Fibroblast of villous mesenchyme (primary cell): ENCODE measurements around the gene C1QTNF7. TPM values are rescaled to one million over a fixed set of nuclear protein-coding genes. Genes with fewer than 3 reads are reported as not detected.

Experiments used
- DNase-seq: peaks from one replicate; pipeline ENCODE4 v3.0.0-alpha.2; 2010; ENCODE audit warnings: low read depth
- H3K4me3 ChIP-seq: 2 replicates; pipeline ENCODE4 v1.5.1; 2011; ENCODE audit warnings: low read depth, mild to moderate bottlenecking, low read length
- CTCF ChIP-seq: IDR thresholded peaks from 2 replicates; pipeline ENCODE4 v1.5.1; 2012; ENCODE audit warnings: low read depth, mild to moderate bottlenecking, low read length; ENCODE audit not compliant: insufficient read depth
- total RNA-seq: library from RNA; depleted of rRNA; stranded (reverse); fragments of >200 nt; gene quantifications from 2 replicates; pipeline ENCODE4 v1.2.3, GENCODE V29; 2012

The C1QTNF7 gene
- total RNA-seq, 1 donor: 1.7 TPM

DNA sequence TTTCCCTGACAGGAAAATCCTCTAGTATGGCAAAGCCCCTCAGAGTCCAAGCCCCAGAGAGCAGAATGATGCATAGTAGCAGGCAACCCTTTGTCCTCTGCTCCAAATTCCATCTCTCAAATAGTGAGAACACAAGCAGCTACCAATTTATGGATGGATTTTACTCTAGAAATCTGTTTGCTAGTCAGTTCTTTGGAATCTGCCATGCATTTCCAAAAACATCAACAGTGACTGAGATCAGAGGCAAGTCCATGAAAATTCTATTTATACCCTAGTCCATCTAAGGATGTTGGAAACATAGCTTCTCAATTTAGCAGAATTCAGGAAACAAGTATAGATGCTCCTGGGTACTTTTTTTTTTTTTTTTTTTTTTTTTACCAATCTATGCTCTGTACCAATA, 31.9 kb downstream of the C1QTNF7 start:
- no peak for TF ChIP-seq CTCF
- no peak for DNase-seq
- no peak overlapping the region for H3K4me3 ChIP-seq

- DNase-seq: no peak
- no peak for TF ChIP-seq CTCF
- no peak overlapping the region for H3K4me3 ChIP-seq
These were observed 38.8 kb downstream of the C1QTNF7 start for GRCh38 chr4:15466596-15466995.

DNA sequence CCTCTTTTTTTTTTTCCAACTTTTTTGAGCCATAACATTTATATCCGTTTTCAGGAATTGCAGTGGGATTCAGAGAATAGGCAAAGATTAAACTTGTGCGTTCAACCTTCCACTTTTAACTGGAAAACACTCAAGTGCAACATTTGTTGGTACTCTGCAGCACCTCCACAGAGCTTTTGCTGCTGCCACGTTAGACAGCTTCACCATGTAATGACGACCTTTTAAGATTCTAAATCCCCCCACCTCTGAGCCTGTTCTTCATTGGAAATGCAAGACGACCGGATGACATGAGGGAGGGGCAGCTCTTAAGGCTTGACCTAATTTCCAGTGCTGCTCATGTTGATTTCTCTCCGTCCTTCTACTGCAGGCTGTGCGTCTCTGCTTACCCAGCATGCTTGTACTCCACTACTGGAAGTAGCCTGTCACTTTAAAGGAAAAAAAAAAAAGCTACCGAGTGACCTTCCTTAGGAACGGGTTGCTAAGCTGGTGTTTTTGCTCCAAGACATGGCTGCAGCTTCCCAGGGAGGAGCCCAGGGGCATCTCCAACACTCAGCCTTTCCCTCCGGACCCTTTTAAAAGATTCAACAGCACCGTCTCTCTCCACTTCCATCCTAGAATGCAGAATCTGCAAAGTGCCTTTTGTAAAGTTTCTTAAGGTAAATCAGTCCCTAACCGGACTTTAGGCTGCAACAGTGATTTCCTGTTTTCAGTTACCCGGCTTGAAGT, 41.7 kb downstream of the C1QTNF7 start, which contains the start of gene CC2D2A:
Gene CC2D2A (plus strand): TSS at position 481 of the 726 bp plus-strand sequence. CDS start 6,051 bp downstream, outside the sequence.
- peak within 1 kb of the TSS; percentile 67 for H3K4me3 ChIP-seq
- peak; percentile 64 for DNase-seq
- no peak for TF ChIP-seq CTCF

DNA sequence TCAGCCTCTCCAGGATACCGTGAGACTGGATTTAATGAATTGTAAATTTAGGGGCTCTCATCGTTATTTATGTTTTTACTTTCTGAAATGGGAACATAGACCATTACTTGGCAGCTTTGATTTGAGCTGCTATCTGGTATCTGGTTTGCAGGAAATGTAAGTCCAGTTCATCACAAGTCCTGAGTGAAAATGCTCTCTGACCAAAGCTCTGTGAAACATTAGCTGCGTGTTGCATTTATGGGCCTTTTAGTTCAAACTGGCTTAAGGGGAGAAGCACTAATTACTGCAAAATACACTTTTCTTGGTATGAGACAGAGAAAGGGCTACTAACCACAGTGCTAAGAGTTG, 42.3 kb downstream of the C1QTNF7 start:
- no peak for TF ChIP-seq CTCF

GRCh38 chr4:15476396-15476795, 48.6 kb downstream of the C1QTNF7 start:
- no peak for TF ChIP-seq CTCF
- no peak for DNase-seq
- no peak overlapping the region for H3K4me3 ChIP-seq

More for the DNA sequence above, 42.3 kb downstream of the C1QTNF7 start:
- H3K4me3 ChIP-seq: peak overlapping the region; percentile 67
- no peak for DNase-seq

DNA sequence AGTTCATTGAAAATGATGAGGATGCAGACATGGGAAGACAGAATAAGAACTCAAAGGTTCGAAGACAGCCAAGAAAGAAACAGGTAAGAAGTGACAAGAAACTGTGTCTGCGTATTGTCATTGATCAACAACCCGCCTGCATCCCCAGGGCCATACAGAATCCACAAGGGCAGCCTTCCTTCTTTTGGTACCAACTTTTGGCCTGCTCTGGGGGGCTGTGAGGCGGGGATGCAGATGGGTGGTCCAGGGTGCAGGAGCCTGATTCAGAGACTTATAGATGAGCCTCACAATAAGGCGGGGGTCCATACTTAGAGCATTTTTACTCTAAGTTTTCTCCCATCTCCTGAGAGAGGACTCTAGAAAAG, 50.9 kb downstream of the C1QTNF7 start:
- TF ChIP-seq CTCF: no peak
- DNase-seq: no peak
- no peak overlapping the region for H3K4me3 ChIP-seq
